SK-N-SH (cell line): ENCODE measurements around the gene ZNRF1.

Source experiments
- EP300 ChIP-seq, 2 experiments: IDR thresholded peaks; 2 replicates each; pipeline versions ENCODE4 v1.4.0 to v1.6.1; 2012; ENCODE audit warnings: borderline replicate concordance in 1 of 2, low read depth in 1 of 2, low read length in 1 of 2
- FOXM1 ChIP-seq: IDR thresholded peaks from 2 replicates; pipeline ENCODE4 v1.4.0; 2012; ENCODE audit warnings: low read depth, mild to moderate bottlenecking
- RAD21 ChIP-seq: IDR thresholded peaks from 2 replicates; pipeline ENCODE4 v1.6.1; 2012; ENCODE audit warnings: mild to moderate bottlenecking, low read length
- TF ChIP-seq, protein P1 (sequence below): IDR thresholded peaks from 2 replicates; pipeline ENCODE4 v1.4.0; 2012; ENCODE audit warnings: low read depth
- TF ChIP-seq, protein P2 (sequence below): fragments of 200-600 bp; sonication (generic); IDR thresholded peaks from 2 replicates; pipeline ENCODE4 v1.6.1; 2017; ENCODE audit warnings: antibody characterized with exemption, mild to moderate bottlenecking, moderate library complexity
- TF ChIP-seq, protein P3 (sequence below): IDR thresholded peaks from 2 replicates; pipeline ENCODE4; 2012
- TF ChIP-seq, protein P4 (sequence below): fragments of 150-350 bp; IDR thresholded peaks from 2 replicates; pipeline ENCODE4 v1.6.1; 2017; ENCODE audit warnings: antibody characterized with exemption, low read length, low read depth, borderline replicate concordance

DNA sequence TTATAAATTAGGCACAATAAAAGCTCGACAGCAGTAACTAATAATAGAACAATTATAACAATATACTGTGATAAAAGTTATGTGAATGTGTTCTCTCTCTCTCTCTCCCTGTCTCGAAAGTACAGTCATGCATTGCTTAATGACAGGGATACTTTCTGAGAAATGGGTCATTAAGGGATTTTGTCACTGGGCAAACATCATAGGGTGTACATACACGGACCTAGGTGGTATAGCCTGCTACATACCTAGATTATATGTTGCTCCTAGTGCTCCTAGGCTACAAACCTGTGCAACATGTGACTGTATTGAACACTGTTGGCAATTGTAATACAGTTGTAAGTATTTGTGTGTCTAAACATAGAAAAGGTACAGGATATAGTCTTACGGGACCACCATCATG, 6.9 kb downstream of the ZNRF1 start:
- TF ChIP-seq, protein P1, sequence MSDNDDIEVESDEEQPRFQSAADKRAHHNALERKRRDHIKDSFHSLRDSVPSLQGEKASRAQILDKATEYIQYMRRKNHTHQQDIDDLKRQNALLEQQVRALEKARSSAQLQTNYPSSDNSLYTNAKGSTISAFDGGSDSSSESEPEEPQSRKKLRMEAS = no peak
- TF ChIP-seq, protein P2, sequence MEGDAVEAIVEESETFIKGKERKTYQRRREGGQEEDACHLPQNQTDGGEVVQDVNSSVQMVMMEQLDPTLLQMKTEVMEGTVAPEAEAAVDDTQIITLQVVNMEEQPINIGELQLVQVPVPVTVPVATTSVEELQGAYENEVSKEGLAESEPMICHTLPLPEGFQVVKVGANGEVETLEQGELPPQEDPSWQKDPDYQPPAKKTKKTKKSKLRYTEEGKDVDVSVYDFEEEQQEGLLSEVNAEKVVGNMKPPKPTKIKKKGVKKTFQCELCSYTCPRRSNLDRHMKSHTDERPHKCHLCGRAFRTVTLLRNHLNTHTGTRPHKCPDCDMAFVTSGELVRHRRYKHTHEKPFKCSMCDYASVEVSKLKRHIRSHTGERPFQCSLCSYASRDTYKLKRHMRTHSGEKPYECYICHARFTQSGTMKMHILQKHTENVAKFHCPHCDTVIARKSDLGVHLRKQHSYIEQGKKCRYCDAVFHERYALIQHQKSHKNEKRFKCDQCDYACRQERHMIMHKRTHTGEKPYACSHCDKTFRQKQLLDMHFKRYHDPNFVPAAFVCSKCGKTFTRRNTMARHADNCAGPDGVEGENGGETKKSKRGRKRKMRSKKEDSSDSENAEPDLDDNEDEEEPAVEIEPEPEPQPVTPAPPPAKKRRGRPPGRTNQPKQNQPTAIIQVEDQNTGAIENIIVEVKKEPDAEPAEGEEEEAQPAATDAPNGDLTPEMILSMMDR = no peak
- no peak for TF ChIP-seq RAD21
- TF ChIP-seq, protein P3, sequence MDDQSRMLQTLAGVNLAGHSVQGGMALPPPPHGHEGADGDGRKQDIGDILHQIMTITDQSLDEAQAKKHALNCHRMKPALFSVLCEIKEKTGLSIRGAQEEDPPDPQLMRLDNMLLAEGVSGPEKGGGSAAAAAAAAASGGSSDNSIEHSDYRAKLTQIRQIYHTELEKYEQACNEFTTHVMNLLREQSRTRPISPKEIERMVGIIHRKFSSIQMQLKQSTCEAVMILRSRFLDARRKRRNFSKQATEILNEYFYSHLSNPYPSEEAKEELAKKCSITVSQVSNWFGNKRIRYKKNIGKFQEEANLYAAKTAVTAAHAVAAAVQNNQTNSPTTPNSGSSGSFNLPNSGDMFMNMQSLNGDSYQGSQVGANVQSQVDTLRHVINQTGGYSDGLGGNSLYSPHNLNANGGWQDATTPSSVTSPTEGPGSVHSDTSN = no peak
- TF ChIP-seq FOXM1 = no peak
- TF ChIP-seq, protein P4, sequence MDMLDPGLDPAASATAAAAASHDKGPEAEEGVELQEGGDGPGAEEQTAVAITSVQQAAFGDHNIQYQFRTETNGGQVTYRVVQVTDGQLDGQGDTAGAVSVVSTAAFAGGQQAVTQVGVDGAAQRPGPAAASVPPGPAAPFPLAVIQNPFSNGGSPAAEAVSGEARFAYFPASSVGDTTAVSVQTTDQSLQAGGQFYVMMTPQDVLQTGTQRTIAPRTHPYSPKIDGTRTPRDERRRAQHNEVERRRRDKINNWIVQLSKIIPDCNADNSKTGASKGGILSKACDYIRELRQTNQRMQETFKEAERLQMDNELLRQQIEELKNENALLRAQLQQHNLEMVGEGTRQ = no peak
- TF ChIP-seq EP300 (IDR thresholded peaks at IDR 0.05; ENCODE audit: borderline replicate concordance in 1 of 2, low read depth in 1 of 2, low read length in 1 of 2) = no peak
